Ishikawa (cell line): ENCODE results near the gene KNTC1.

Experiments
- NFIC ChIP-seq: IDR thresholded peaks from 2 replicates; pipeline ENCODE4 v1.6.1; 2012
- REST ChIP-seq: IDR thresholded peaks from 2 replicates; pipeline ENCODE4 v1.6.1; 2012; ENCODE audit warnings: low read depth, mild to moderate bottlenecking
- USF1 ChIP-seq: IDR thresholded peaks from 2 replicates; pipeline ENCODE4 v1.6.1; 2012
- YY1 ChIP-seq: IDR thresholded peaks from 2 replicates; pipeline ENCODE4 v1.6.1; 2012; ENCODE audit warnings: low read depth

- TF ChIP-seq REST (no peak), USF1 (no peak), NFIC (no peak), YY1 (no peak)
Measured at GRCh38 chr12:122527478-122527944, 462 bp downstream of the KNTC1 start.
